Measurements from ENCODE around the gene DCDC2C. TPM values are rescaled to one million over a fixed set of nuclear protein-coding genes. Genes with fewer than 3 reads are reported as not detected.

The DCDC2C gene
- polyA plus RNA-seq, 1 donor: 0.33 TPM

DNA sequence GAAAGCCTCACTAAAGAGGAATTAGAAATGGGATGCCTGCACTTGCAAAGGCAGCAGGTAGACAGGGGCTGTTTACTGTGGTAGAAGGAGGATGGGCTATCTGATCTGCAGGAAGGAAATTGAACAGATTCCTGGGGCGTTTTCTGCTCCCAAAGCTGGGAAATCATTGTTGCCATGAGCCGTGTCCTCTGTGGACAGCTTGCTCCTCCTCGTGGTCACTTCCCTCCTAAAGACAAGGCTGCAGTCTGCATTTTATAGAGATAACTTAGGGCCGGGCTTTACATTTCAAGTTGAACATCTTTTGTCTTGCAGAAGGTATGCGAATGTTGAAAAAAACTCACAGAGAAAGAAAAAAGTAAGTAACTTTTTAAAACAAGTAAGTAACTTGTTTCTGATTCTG is 50.9 kb downstream of the DCDC2C start:
- Histone ChIP-seq H3K9me3 (ENCODE audit: control insufficient read depth, low read depth, low read length) (no peaks in the 10 kb centered on the region), H3K4me1 (ENCODE audit: control insufficient read depth, insufficient read depth, low read length) (no peaks in the 10 kb centered on the region), H3K36me3 (ENCODE audit: control insufficient read depth, insufficient read depth, low read length) (no peaks in the 10 kb centered on the region), H3K27ac (ENCODE audit: low read length) (no peak overlapping the region), H3K4me3 (ENCODE audit: low read length) (no peak overlapping the region), H3K27me3 (ENCODE audit: control insufficient read depth, insufficient read depth, low read length) (no peaks in the 10 kb centered on the region)
- no peak for DNase-seq
- 79% methylated on average over 2 of the region's 5 CpGs for WGBS (ENCODE audit: insufficient coverage, low lambda C conversion rate)

DNA sequence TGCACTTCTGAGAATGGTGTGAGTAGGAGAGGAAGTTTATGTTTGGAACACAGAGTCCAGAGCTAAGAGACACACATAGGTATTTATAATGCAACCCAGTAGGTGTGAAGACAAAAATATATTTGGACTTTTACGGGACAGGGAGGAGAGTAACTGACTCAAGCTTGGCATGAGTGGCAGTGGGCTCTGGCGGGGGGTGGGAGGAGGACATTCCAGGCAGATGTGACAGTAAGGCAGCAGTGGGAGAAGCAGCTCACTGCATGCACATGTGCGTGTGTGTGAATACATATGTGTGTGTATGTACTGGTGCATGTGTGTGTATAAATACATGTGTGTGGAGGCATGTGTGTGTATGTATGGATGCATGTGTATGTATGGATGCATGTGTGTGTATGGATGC is 51.4 kb downstream of the DCDC2C start:
- Histone ChIP-seq H3K27ac (ENCODE audit: low read length) (no peak overlapping the region), H3K36me3 (ENCODE audit: control insufficient read depth, insufficient read depth, low read length) (no peaks in the 10 kb centered on the region), H3K9me3 (ENCODE audit: control insufficient read depth, low read depth, low read length) (no peaks in the 10 kb centered on the region), H3K27me3 (ENCODE audit: control insufficient read depth, insufficient read depth, low read length) (no peaks in the 10 kb centered on the region), H3K4me3 (ENCODE audit: low read length) (no peak overlapping the region), H3K4me1 (ENCODE audit: control insufficient read depth, insufficient read depth, low read length) (no peaks in the 10 kb centered on the region)
- no CpG with 5 or more reads among the region's 3 CpGs for WGBS (ENCODE audit: insufficient coverage, low lambda C conversion rate)
- DNase-seq: no peak

DNA sequence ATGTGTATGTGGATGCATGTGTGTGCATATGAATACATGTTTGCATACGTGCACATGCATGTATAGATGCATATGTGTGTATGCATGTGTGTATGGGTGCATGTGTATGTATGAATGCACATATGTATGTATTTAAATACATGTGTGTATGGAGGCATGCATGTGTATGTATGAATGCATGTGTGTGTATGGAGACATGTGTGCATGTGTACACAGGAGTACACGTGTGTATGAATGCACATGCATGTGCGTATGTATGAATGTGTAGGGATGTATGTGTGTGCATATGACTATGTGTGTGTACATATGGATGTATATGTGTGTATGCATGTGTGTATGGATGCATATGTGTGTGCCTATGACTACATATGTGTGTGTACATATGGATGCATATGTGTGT is 51.9 kb downstream of the DCDC2C start:
- 80% methylated on average over 1 of the region's 3 CpGs for WGBS (ENCODE audit: insufficient coverage, low lambda C conversion rate)

DNA sequence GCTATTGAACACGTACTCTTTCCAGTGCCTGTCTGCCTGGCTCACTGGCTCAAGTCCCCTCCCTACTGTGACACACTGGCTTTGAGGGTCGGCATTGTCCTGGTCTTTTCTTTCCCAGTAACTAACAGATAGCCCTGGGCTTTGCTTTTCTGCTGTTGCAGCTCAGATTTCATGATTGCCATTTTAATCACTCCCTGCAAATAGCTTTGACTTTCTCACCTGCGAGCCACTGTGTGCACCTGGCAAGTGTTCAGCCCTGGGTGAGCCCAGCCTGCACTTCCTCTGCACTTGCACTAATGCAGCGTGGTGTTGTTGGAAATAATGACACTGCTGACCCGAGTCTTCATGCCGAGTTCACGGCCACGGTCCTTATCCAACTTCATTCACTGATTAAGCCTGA is 52.9 kb downstream of the DCDC2C start:
- no peak overlapping the region for H3K4me3 ChIP-seq (ENCODE audit: low read length)
- no CpG with 5 or more reads among the region's 8 CpGs for WGBS (ENCODE audit: insufficient coverage, low lambda C conversion rate)
- no peaks in the 10 kb centered on the region for H3K27me3 ChIP-seq (ENCODE audit: control insufficient read depth, insufficient read depth, low read length)
- H3K9me3 ChIP-seq (ENCODE audit: control insufficient read depth, low read depth, low read length): no peaks in the 10 kb centered on the region
- H3K4me1 ChIP-seq (ENCODE audit: control insufficient read depth, insufficient read depth, low read length): no peaks in the 10 kb centered on the region
- DNase-seq: no peak
- H3K36me3 ChIP-seq (ENCODE audit: control insufficient read depth, insufficient read depth, low read length): no peaks in the 10 kb centered on the region
- H3K27ac ChIP-seq (ENCODE audit: low read length): no peak overlapping the region

More for the DNA sequence above, 51.9 kb downstream of the DCDC2C start:
- H3K27ac ChIP-seq (ENCODE audit: low read length): no peak overlapping the region
- H3K36me3 ChIP-seq (ENCODE audit: control insufficient read depth, insufficient read depth, low read length): no peaks in the 10 kb centered on the region
- no peak overlapping the region for H3K4me3 ChIP-seq (ENCODE audit: low read length)
- no peak for DNase-seq
- no peaks in the 10 kb centered on the region for H3K4me1 ChIP-seq (ENCODE audit: control insufficient read depth, insufficient read depth, low read length)
- H3K27me3 ChIP-seq (ENCODE audit: control insufficient read depth, insufficient read depth, low read length): no peaks in the 10 kb centered on the region
- H3K9me3 ChIP-seq (ENCODE audit: control insufficient read depth, low read depth, low read length): no peaks in the 10 kb centered on the region

DNA sequence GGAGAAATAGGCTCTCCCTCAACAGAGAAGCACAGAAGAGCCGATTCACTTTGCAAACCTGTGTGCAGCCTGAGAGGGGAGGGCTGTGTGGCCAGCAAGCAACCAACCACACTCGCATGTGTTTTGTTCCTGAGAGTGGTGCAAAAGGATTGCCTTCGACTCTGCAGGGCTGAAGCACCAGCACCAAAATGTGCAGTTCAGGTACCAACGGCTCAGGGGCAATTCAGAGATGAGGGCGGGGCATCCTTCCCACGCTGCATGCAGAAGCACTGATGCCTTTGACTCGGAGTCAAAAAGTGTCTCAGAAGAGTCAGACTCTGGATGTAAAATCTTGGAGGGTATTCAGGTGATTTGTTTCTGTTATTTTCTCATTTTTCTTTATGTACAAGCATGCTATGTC is 55.5 kb downstream of the DCDC2C start:
- no peak for DNase-seq
- Histone ChIP-seq H3K9me3 (ENCODE audit: control insufficient read depth, low read depth, low read length) (no peaks in the 10 kb centered on the region), H3K27ac (ENCODE audit: low read length) (no peak overlapping the region), H3K4me1 (ENCODE audit: control insufficient read depth, insufficient read depth, low read length) (no peaks in the 10 kb centered on the region), H3K36me3 (ENCODE audit: control insufficient read depth, insufficient read depth, low read length) (no peaks in the 10 kb centered on the region), H3K4me3 (ENCODE audit: low read length) (no peak overlapping the region), H3K27me3 (ENCODE audit: control insufficient read depth, insufficient read depth, low read length) (no peaks in the 10 kb centered on the region)
- 40% methylated on average over 1 of the region's 7 CpGs for WGBS (ENCODE audit: insufficient coverage, low lambda C conversion rate)

DNA sequence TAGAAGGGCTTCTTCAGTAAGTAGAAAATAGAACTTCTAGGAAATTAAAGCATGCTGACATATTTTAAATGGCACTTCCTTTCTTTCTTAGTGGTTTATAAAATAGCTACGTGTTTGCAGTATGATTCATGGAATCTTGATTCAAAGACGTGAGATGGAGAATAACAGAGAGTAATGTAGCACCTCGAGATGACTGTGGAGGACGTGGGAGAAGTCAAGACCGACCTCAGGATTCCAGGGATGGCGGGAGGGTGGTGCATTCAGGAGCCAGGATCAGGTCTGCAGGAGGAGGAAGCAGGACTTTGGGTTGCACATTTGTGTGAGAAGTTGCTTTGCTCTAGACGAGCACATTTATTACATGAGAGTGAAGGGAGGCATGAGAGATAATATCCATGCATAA is 56.0 kb downstream of the DCDC2C start:
- Histone ChIP-seq H3K4me3 (ENCODE audit: low read length) (no peak overlapping the region), H3K4me1 (ENCODE audit: control insufficient read depth, insufficient read depth, low read length) (no peaks in the 10 kb centered on the region), H3K27me3 (ENCODE audit: control insufficient read depth, insufficient read depth, low read length) (no peaks in the 10 kb centered on the region), H3K36me3 (ENCODE audit: control insufficient read depth, insufficient read depth, low read length) (no peaks in the 10 kb centered on the region), H3K27ac (ENCODE audit: low read length) (no peak overlapping the region), H3K9me3 (ENCODE audit: control insufficient read depth, low read depth, low read length) (no peaks in the 10 kb centered on the region)
- no peak for DNase-seq
- no CpG with 5 or more reads among the region's 7 CpGs for WGBS (ENCODE audit: insufficient coverage, low lambda C conversion rate)

DNA sequence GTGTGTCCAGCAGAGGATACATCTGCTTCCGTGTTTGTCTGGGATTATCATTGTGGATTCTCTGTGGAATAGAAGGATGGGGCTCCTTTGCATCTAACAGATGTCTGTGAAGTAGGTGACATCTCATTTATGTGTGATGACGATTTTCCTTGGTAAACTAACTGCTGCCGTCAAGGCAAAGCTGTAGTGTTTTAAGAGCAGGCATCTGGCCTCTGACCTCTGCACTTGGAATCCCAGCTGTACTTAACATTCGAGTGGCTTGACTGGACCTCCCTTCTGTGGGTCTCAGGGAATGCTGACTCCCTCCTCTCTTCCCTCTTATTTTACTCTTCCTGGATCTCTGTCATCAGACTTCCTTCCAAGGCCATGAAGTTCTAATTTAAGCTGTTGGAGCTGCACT is 56.4 kb downstream of the DCDC2C start:
- no peaks in the 10 kb centered on the region for H3K9me3 ChIP-seq (ENCODE audit: control insufficient read depth, low read depth, low read length)
- H3K36me3 ChIP-seq (ENCODE audit: control insufficient read depth, insufficient read depth, low read length): no peaks in the 10 kb centered on the region
- H3K27ac ChIP-seq (ENCODE audit: low read length): no peak overlapping the region
- no peak overlapping the region for H3K4me3 ChIP-seq (ENCODE audit: low read length)
- WGBS (ENCODE audit: insufficient coverage, low lambda C conversion rate): 70% methylated on average over 2 of the region's 4 CpGs
- H3K4me1 ChIP-seq (ENCODE audit: control insufficient read depth, insufficient read depth, low read length): no peaks in the 10 kb centered on the region
- H3K27me3 ChIP-seq (ENCODE audit: control insufficient read depth, insufficient read depth, low read length): no peaks in the 10 kb centered on the region
- DNase-seq: no peak

DNA sequence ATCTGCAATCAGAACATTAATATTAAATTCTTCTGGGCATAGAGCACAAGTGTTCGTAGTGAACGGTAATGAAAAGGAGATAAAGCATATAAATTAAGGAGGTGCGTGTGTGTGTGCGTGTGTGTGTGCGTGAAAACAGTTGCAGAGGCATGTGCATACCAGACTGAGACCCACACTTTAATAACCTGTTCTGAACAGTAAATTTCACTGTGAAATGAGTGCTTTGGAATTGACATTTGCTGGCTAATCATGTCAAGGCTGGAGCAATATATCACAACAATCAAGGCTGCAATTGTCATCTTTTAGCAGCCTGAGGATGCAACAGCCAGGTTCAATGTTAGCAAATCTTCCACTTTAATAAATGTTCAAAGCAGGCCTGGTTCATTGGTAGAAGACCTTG is 57.9 kb downstream of the DCDC2C start:
- no peak overlapping the region for H3K27ac ChIP-seq (ENCODE audit: low read length)
- H3K36me3 ChIP-seq (ENCODE audit: control insufficient read depth, insufficient read depth, low read length): no peaks in the 10 kb centered on the region
- H3K4me3 ChIP-seq (ENCODE audit: low read length): no peak overlapping the region
- no peaks in the 10 kb centered on the region for H3K9me3 ChIP-seq (ENCODE audit: control insufficient read depth, low read depth, low read length)
- no peaks in the 10 kb centered on the region for H3K4me1 ChIP-seq (ENCODE audit: control insufficient read depth, insufficient read depth, low read length)
- DNase-seq: no peak
- H3K27me3 ChIP-seq (ENCODE audit: control insufficient read depth, insufficient read depth, low read length): no peaks in the 10 kb centered on the region
- 82% methylated on average over 3 of the region's 5 CpGs for WGBS (ENCODE audit: insufficient coverage, low lambda C conversion rate)

DNA sequence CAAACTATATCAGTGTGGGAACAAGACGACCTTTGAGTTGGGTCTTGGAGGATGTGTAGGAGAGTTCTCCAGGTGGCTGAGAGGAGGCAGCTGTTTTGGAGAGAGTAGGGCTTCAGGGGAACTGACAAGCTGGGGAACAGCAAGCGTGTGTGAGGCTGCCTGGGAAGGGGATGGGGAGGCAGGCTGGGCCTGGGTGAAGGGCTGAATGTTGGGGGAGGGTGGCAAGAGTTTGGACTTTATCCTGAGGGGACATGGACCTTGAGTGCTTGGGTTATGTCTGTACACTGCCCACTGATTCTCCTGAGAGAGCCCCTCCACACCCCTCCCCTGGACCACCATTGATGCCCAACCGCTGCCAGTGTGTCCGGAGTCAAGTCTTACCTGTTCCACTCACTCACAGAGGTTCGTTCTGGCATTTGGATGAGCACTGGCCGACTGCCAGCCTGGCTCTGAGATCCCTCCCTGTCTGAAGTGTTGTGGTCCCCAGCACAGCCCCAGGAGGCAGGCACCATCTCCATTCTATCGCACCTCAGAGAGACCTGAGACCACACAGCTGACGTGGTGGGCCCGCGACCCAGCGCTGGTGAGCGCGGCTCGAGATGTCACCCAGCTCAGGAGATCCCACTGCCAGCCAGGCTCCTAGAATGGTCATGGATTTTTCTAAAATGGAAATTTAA is 59.5 kb downstream of the DCDC2C start:
- H3K4me3 ChIP-seq (ENCODE audit: low read length): no peak overlapping the region
- no peak for DNase-seq
- no peak overlapping the region for H3K27ac ChIP-seq (ENCODE audit: low read length)
- H3K4me1 ChIP-seq (ENCODE audit: control insufficient read depth, insufficient read depth, low read length): no peaks in the 10 kb centered on the region
- no peaks in the 10 kb centered on the region for H3K36me3 ChIP-seq (ENCODE audit: control insufficient read depth, insufficient read depth, low read length)
- no CpG with 5 or more reads among the region's 14 CpGs for WGBS (ENCODE audit: insufficient coverage, low lambda C conversion rate)
- no peaks in the 10 kb centered on the region for H3K9me3 ChIP-seq (ENCODE audit: control insufficient read depth, low read depth, low read length)
- H3K27me3 ChIP-seq (ENCODE audit: control insufficient read depth, insufficient read depth, low read length): no peaks in the 10 kb centered on the region

DNA sequence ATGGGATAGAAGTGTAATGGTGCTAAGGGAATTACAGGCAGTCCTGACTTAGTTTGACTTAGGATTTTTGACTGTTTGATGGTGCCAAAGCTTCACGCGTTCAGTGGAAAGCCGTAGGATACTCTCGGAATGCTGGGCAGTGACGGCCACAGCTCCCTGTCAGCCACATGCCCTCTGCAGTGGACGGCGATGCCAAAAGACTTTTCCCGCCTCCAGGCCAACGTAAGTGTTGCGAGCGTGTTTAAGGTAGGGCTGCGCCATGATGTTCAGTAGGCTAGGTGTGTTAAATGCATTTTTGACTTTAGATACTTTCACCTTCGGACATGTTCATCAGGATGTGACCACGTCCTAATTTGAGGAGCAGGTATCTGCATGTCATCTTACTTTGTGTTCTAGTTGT is 63.4 kb downstream of the DCDC2C start:
- no CpG with 5 or more reads among the region's 14 CpGs for WGBS (ENCODE audit: insufficient coverage, low lambda C conversion rate)
- H3K27me3 ChIP-seq (ENCODE audit: control insufficient read depth, insufficient read depth, low read length): no peaks in the 10 kb centered on the region
- DNase-seq: no peak
- H3K9me3 ChIP-seq (ENCODE audit: control insufficient read depth, low read depth, low read length): no peaks in the 10 kb centered on the region
- no peaks in the 10 kb centered on the region for H3K4me1 ChIP-seq (ENCODE audit: control insufficient read depth, insufficient read depth, low read length)
- no peak overlapping the region for H3K27ac ChIP-seq (ENCODE audit: low read length)
- no peaks in the 10 kb centered on the region for H3K36me3 ChIP-seq (ENCODE audit: control insufficient read depth, insufficient read depth, low read length)
- H3K4me3 ChIP-seq (ENCODE audit: low read length): no peak overlapping the region

DNA sequence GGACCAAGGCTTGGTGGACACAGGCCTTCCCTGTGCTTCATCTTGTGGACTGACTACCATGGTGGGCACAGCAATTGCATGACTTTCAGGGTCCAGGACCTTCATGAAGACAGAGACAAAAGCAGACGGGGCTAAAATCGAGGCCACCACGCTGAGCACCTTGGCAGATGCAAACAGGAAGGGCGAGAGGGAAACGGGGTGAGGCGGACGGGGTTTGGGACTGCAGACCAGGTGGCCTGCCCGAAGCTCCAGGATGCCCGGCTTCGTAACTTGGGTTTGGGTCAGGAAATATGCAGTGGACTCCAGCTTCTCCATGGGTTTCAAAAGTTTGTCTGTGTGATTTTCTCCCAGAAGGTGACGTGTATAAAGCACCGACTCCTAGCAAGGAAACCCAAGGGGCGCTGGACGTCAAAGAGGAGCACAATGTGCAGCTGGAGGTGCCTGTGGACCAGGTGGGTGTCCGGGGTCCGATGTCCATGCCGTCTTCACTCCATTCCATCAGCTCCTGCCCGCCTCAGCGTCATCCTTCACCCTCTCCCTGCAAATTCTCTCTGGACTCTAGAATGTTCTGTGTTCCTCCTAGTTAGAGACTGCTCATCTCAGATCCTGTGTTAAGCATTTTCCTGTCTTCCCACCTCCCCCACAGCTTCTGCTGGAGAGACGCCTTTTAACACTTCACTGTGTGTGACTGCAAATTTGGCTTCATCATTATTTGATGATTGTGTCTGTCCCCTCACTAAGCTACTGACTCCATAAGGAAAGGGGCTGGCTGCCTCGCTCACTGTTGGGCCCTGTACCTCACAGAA is 65.8 kb downstream of the DCDC2C start:
- no peaks in the 10 kb centered on the region for H3K4me1 ChIP-seq (ENCODE audit: control insufficient read depth, insufficient read depth, low read length)
- H3K27ac ChIP-seq (ENCODE audit: low read length): no peak overlapping the region
- no peaks in the 10 kb centered on the region for H3K9me3 ChIP-seq (ENCODE audit: control insufficient read depth, low read depth, low read length)
- H3K4me3 ChIP-seq (ENCODE audit: low read length): no peak overlapping the region
- no CpG with 5 or more reads among the region's 21 CpGs for WGBS (ENCODE audit: insufficient coverage, low lambda C conversion rate)
- H3K36me3 ChIP-seq (ENCODE audit: control insufficient read depth, insufficient read depth, low read length): no peaks in the 10 kb centered on the region
- DNase-seq: no peak
- no peaks in the 10 kb centered on the region for H3K27me3 ChIP-seq (ENCODE audit: control insufficient read depth, insufficient read depth, low read length)

Data from large intestine (tissue), 3 donors.